HG02840 (cell line): Measurements from ENCODE around the gene GALNT16.

ENCODE experiments used
- ATAC-seq: cut with Tn5 transposase; IDR thresholded peaks from one replicate; pipeline ENCODE4 v1.9.1; 2021; ENCODE audit warnings: mild to moderate bottlenecking, moderate library complexity, moderate number of reproducible peaks; ENCODE audit not compliant: unreplicated experiment, low FRiP score

Gene GALNT16

GRCh38 chr14:69398053-69398817, 138.3 kb downstream of the GALNT16 start, which contains the start of the genes ERH and SLC39A9:
TSS of gene ERH (minus strand) at chr14:69398299. CDS start at chr14:69398233, 66 bp downstream.
TSS of gene SLC39A9 (plus strand) at chr14:69398692. CDS start at chr14:69399370, 678 bp downstream.
- peak; percentile 82 for ATAC-seq

DNA sequence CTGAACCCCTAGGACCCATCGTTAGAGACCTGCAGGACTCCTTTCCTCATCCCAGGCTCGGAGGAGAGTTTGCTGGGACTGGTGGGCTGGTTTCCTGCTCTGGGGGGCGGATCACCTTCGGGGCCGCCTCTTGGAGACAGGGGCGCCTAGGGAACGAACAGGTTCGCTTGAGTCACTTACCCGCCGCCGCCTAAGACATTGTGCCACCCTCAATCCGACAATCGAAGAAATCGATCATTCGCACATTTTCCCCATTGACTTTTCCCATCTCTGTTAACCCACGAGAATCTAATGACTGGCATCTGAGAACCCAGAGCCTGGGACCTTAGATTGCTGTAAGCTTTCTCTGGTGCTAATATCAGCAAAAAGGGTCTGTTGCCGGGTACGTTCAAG, 138.9 kb downstream of the GALNT16 start:
- no peak for ATAC-seq

DNA sequence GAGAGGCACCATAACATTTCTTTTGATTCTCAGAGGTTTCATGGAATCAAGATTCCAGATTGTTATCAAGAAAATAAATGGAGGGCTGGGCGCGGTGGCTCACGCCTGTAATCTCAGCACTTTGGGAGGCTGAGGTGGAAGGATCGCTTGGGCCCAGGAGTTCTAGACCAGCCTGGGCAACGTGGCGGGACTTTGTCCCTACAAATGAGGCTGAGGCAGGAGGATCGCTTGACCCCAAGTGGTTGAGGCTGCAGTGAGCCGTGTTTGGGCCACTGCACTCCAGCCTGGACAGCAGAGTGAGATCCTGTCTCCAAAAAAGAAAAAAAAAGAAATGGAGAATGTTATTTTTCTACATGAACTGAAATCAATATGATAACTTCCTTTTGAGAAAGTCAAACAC, 139.8 kb downstream of the GALNT16 start:
- ATAC-seq: no peak

- ATAC-seq: no peak
Observed at GRCh38 chr14:69400154-69400553, 140.2 kb downstream of the GALNT16 start.

GRCh38 chr14:69401841-69402240, 141.9 kb downstream of the GALNT16 start:
- ATAC-seq: no peak

- no peak for ATAC-seq
Observed at GRCh38 chr14:69404478-69404877, 144.5 kb downstream of the GALNT16 start.

DNA sequence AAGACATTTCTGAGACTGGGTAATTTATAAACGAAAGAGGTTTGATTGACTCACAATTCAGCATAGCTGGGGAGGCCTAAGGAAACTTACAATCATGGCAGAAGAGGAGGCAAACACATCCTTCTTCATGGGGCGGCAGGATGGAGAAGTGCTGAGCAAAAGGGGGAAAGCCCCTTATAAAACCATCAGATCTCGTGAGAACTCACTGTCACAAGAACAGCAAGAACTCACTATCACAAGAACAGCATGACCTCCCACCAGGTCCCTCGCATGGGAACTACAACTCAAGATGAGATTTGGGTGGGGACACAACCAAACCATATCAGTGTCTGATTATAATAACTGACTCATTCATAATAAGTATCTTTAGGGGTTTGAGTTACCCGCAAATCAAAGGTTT, 144.9 kb downstream of the GALNT16 start:
- ATAC-seq: no peak

DNA sequence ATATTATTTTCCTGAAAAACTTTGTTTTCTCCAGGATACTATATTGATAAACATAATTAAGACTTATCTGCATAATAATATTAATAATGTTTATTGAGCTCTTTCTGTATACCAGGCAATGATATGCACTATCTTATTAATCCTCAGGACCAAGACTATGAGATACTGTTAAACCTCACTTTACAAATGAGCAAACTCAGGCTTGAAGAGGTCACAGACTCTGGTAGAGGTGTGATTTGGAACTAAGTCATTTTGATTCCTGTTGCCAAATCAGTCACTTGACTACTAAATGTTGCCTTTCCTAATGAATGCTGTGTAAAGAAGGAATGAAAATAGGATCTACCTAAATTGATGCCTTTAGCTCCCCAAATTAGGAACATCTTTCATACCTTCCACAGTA, 145.8 kb downstream of the GALNT16 start:
- no peak for ATAC-seq
